Activated T-cell treated with anti-CD3 and anti-CD28 coated beads for 1 hour (primary cell): ENCODE results near the gene AKAP13.

Source experiments
- DNase-seq: peaks from one replicate; pipeline ENCODE4 v3.0.0-alpha.2; 2020; ENCODE audit warnings: low read depth

Gene AKAP13

DNA sequence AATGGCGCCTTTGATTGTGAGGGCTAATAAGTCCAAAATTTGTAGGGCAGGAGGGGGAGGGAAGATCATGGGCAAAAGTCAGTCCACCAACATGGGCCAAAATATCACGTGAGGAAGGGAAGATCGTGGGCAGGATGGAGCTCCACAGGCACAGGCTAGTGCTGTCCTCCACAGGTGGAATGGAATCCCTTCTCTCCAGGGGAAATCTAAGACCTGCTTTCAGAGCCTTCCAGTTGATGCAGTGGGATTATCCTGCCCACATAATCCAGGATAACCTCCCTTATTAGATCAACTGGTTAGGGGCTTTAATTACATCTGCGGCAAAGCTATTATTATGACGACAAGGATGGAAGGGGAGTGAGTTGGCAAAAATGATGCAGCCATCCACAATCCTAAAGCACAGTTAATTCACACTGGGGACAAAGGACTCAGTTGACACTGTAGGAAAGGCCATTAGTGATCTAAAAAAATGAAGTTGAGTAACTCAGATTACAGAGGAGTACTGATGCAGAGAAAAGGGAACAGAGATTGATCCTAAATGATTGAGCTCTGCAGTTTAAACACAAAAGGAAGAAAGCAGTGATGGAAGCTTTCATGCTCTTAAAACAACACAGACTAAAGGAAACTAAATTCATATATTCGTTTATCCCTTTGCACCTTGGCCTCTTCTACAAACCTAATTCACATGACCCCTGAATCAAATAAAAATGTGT is 159.8 kb downstream of the AKAP13 start:
- no peak for DNase-seq

DNA sequence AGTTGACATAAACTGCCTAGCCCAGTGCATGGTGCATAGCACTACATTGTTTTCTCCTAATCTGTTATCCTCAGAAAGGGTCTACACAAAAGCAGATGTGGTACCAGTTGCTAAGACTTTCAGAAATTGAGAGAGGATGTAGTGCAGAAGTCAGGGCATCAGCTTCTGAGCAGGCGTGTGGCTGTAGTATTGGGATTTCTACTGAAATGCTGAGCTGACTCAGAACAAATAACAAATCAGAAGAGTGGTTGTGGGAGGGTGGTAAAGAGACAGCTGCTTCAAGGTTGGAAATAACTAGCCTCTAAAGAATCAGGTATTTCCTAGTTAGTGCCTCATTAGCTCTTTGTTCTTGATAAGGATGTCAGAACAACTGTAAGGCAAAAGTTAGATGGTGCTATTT is 161.3 kb downstream of the AKAP13 start:
- no peak for DNase-seq

GRCh38 chr15:85542488-85542887 is 162.1 kb downstream of the AKAP13 start:
- DNase-seq, result no peak

GRCh38 chr15:85542895-85543331 is 162.5 kb downstream of the AKAP13 start:
- no peak for DNase-seq

- no peak for DNase-seq
Measured at GRCh38 chr15:85543741-85544155, 163.3 kb downstream of the AKAP13 start.

DNA sequence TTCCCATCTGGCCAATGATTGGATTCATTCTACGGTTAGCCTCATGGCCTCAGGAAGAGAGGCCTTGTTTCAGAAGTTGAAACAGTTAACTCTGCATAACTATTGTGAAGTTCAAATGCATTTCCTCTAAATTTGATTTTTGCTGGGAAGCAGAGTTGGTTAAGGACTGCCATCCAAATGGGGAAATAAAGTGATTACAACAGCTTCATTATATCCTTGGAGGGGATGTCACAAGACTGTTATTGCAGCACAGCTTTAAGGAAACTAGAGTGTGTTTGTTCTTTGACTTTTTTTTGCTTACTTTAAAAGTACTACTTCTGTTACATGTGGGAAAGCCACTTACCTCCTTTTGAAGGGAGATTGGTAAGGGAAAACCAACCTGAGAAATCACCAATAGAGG is 164.8 kb downstream of the AKAP13 start:
- DNase-seq, result no peak

- no peak for DNase-seq
Measured at GRCh38 chr15:85545752-85546151, 165.3 kb downstream of the AKAP13 start.

- DNase-seq, result no peak
Measured at GRCh38 chr15:85547386-85547785, 167.0 kb downstream of the AKAP13 start.

DNA sequence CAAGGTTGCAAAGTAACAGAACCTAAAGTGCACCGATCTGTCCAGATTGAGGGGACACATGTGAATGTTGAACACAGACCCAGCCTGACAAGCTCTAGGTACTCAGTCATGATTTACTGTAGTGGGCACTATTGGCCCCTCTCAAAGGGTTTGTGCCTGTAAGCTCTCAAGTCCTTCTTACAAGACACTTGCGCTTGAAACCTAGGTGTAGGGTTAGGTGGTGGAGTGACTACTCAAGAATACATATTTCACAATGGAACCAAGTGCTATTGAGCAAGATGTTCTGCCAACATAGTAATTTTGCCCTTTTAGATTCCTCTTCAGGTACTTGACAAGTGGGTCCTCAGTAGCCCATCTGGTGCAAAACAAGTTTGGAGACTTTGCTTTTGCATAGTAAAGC is 169.9 kb downstream of the AKAP13 start:
- no peak for DNase-seq

DNA sequence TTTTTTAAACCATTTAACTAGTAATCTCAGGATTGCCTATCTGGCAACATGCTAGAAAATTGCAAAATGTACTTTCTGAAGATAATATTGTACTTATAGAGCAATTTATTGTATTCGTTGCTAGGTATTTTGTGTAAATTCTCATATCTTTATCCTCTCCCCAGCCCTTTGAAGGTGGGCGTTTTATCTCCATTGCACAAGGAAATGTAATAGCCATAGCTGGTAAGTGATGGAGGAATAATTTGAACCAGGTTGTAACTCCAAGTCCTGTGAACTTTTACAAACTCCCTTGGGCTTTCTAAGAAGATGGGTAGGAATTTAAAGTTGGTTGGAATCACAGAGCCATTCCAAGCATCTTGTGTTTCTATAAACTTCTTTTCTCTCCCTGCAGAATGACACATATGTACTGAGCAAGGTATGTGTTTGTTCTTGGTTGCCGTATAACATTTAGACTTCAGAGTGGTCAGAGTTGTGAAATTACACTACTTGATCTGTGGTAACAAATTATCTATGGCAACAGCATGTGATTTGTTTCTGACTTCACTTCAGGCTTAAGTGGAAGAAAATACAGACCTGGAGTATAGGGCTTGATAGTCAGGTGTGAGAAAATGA is 170.9 kb downstream of the AKAP13 start:
- no peak for DNase-seq

DNA sequence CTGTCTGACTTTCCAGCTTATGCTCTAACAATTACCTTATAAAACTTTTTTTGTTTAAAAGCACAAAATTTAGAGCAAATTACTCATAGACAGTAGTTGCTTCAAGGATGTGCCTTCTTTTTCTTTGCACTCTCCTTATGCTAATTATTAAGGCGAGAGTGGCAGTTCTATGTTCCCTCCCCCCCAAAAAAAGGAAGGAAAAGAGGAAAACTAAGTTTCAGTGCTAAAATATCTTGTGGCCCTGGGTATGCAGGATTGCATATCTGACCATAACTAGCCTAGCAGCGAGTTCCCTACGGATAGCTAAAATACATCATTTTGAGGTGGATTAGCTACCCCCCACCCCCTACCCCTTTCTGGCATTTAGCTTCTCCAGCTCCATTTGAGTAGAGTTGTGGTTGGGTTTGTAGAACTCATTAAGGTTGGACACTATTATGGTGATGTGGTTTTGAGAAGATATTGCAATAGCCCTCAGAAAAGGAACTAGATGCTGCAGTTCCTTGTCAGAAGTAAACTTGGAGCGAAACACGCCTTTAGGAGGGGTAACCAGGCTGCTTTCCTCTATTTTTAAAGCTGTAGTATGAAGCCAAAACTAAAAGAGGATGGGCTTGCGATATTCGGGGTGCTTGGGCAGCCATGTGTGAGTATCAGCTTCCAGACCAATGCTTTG is 174.6 kb downstream of the AKAP13 start:
- no peak for DNase-seq

DNA sequence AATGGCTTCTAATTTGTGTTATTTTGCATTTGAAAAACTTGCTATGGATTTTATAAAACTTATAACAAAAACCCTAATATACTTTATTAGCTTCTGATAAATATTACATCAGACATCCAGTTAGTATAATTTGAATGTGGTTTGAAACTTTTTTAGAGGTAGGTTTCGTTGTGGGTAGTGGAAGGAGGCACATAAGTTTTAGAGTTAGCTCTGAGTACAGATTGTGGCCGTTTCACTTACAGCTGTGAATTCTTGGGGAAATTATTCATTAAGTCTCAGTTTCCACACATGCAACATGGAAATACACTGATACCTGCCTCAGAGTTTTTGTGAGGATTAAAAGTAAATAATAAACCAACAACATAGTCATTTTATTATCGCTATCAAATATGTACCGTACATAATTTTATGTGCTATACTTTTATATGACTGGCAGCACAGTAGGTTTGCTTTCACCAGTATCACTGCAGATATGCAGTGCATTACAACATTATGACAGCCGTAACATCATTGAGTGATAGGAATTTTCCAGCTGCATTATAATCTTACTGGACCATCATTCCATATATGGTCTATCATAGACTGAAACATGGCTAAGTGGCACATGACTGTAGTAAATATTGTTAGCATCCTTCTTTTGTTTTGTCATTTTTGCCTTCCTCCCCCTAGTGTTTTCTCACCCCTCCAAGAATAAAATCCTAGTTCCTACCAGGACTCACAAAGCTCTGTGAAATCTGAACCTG is 175.6 kb downstream of the AKAP13 start:
- DNase-seq, result no peak

DNA sequence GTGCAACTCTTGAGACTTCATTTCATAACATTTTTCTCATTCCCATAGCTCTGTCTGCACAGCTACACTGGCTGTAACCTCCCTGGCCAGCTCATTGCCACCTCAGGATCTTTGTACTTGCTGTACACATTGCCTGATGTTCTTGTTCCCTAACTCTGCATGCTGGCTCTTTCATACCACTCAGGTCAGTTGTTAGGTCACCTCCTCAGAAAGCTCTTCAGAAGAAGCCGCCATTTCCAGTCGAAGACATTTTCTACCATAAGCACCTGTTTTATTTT is 176.2 kb downstream of the AKAP13 start:
- no peak for DNase-seq

- no peak for DNase-seq
Measured at GRCh38 chr15:85557385-85557784, 177.0 kb downstream of the AKAP13 start.

- no peak for DNase-seq
Measured at GRCh38 chr15:85558848-85559247, 178.4 kb downstream of the AKAP13 start.

- DNase-seq, result no peak
Measured at GRCh38 chr15:85559530-85559929, 179.1 kb downstream of the AKAP13 start.

- no peak for DNase-seq
Measured at GRCh38 chr15:85562824-85563223, 182.4 kb downstream of the AKAP13 start.

DNA sequence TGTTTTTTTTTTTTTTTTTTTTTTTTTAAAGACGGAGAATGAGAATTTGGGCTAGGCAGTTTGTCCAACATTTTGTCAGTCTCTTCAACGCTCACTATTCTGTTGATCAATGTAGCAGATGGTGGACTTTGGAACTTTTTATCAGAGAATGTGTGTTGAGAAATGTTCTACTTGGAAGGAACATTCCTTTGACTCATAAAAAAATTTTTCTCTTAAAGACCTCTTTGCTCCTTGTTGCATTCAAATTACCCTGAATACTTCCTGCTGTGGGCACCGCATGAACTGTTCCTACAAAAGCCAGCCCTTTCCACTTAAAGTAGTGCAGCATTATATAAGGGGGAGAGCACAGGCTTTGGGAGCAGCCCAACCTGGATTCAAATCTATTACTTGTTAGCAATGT is 182.9 kb downstream of the AKAP13 start:
- DNase-seq, result no peak

DNA sequence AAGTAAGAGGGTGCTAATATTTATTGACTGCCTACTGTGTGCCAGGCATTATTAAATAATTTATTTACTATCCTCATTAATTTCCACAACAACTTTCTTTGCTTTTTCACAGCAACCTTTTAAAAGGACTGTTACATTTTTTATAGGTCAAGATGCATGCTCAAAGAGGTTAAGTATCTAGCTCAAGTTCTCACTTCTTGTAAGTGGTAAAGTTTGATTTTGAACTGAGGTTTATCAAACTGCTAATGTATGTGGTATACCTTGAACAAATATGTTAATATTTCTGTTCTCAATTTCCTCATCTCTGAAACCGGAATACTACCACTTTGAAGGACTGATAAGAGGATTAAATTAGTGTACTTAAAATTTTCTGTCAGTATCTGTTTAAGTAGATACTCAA is 183.3 kb downstream of the AKAP13 start:
- no peak for DNase-seq

DNA sequence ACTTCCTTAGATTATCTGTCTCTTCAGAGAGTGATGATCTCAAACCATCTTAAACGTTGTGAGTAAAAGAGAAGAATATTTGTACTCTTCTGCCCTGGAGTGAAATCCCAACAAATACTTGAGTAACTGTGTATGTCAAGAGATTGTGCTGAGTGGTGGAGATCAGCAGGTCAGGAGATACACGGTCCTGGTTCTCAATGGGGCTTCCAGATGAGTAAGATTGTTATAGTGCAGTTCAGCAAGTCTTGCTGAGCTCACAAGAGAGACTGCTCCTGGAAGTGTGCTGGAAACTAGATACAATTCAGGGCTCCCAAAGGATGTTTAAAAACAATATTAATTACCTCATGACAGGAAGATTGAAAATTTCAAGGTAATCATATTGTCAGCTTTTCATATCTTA is 184.3 kb downstream of the AKAP13 start:
- no peak for DNase-seq

DNA sequence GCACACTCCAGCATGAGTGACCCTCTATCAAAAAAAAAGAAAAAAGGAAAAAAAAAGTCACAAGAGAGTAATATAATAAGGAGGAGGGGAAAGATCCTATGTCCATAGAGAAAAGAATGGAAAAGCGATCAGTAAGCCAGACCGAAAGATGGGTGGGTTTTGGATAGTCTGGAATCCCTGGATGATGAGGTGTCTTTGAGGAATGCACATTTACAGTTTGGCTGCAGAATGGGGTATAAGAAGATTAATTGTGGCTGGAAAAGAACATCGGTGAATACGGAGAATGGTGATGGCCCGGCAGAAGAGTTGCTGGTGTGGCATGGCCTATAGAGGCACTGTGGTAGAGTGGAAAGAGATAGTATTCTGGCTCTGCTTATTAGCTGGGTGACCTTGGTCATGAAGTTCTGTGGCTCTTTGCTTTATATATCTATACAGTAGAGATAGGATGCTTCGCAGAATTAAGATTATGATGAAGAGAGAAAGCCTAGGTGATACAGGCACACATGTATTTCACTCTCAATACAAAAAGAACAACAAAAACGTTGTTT is 187.9 kb downstream of the AKAP13 start:
- DNase-seq, result no peak

DNA sequence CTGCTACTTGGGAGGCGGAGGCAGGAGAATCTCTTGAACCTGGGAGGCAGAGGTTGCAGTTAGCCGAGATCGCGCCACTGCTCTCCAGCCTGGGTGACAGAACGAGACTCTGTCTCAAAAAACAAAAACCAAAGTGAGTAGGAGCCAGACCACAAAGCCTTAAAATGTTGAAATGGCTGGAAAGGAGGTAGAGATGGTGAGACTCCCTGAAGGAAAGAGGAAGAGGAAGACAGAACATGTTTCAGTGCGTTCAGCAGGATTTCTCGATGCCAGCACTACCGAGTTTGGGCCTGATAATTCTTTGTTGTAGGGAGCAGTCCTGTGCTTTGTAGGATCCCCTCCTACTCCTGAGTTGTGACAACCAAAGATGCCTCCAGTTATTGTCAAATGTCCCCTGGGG is 189.9 kb downstream of the AKAP13 start:
- DNase-seq, result no peak

- DNase-seq, result no peak
Measured at GRCh38 chr15:85571780-85572179, 191.4 kb downstream of the AKAP13 start.
